ENCODE results near the gene STK4.

DNA sequence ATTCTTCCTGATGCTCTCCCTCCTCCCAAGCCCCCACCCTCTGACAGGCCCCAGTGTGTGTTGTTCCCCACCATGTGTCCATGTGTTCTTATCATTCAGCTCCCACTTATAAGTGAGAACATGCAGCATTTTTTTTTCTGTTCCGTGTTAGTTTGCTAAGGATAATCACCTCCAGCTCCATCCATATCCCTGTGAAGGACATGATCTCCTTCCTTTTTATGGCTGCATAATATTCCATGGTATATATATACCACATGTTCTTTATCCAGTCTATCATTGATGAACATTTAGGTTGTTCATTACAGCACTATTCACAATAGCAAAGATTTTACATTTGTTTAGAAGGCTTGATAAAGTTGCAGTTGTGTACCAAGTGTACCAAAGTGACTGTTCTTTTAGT is 76.7 kb downstream of the STK4 start:
- TF ChIP-seq, protein P1, sequence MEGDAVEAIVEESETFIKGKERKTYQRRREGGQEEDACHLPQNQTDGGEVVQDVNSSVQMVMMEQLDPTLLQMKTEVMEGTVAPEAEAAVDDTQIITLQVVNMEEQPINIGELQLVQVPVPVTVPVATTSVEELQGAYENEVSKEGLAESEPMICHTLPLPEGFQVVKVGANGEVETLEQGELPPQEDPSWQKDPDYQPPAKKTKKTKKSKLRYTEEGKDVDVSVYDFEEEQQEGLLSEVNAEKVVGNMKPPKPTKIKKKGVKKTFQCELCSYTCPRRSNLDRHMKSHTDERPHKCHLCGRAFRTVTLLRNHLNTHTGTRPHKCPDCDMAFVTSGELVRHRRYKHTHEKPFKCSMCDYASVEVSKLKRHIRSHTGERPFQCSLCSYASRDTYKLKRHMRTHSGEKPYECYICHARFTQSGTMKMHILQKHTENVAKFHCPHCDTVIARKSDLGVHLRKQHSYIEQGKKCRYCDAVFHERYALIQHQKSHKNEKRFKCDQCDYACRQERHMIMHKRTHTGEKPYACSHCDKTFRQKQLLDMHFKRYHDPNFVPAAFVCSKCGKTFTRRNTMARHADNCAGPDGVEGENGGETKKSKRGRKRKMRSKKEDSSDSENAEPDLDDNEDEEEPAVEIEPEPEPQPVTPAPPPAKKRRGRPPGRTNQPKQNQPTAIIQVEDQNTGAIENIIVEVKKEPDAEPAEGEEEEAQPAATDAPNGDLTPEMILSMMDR (conservative IDR thresholded peaks at IDR 0.05 in 1 of 2, IDR thresholded peaks at IDR 0.05 in 1 of 2; ENCODE audit: extremely low read depth in 1 of 2, insufficient read depth in 1 of 2, low read depth in 1 of 2, low read length in 2 of 2) = no peak
- no peak for TF ChIP-seq EZH2 (IDR thresholded peaks at IDR 0.05; ENCODE audit: borderline replicate concordance, low read length)

Measured in mammary epithelial cell (primary cell).